Activated T-helper 1 cell treated with anti-CD3 and anti-CD28 coated beads, Interleukin-12 subunit alpha, Interleukin-12 subunit beta, Interleukin-2, Interleukin-4 antibody, amounts not matched to agents 30 ng/mL and 10 ng/mL and 1 ng/mL, durations not matched to agents 14 hours and 24 hours and 36 hours (primary cell): ENCODE data around the gene ATG7. TPM values are rescaled to one million over a fixed set of nuclear protein-coding genes. Genes with fewer than 3 reads are reported as not detected.
"Not testable (repeated sequence)": the region's sequence is repeated elsewhere in the genome, so short reads cannot be mapped to it uniquely, and the experiment has no call there.

Source experiments
- DNase-seq: peaks from one replicate; pipeline ENCODE4 v3.0.0; 2021; ENCODE audit warnings: low spot score
- H3K27ac Mint-ChIP-seq: one replicate; pipeline ENCODE4 v1.8.0; 2021; ENCODE audit warnings: mild to moderate bottlenecking, mixed read lengths
- H3K27me3 Mint-ChIP-seq: one replicate; pipeline ENCODE4 v1.8.0; 2022; ENCODE audit warnings: mild to moderate bottlenecking, moderate library complexity, mixed read lengths; ENCODE audit not compliant: insufficient read depth
- H3K36me3 Mint-ChIP-seq: one replicate; pipeline ENCODE4 v1.8.0; 2021; ENCODE audit warnings: low read depth, mixed read lengths
- H3K4me1 Mint-ChIP-seq: one replicate; pipeline ENCODE4 v1.8.0; 2021; ENCODE audit warnings: low read depth, mixed read lengths
- H3K4me3 Mint-ChIP-seq: one replicate; pipeline ENCODE4 v1.8.0; 2021; ENCODE audit warnings: mild to moderate bottlenecking, moderate library complexity, mixed read lengths
- H3K9me3 Mint-ChIP-seq: one replicate; pipeline ENCODE4 v1.8.0; 2021; ENCODE audit warnings: mixed read lengths
- intact Hi-C: fragments of 100-400 bp; cut with micrococcal nuclease; formaldehyde crosslinking; loops from one replicate; pipeline ENCODE4 v1.15.1; 2024
- total RNA-seq: library from RNA; stranded (reverse); gene quantifications from 2 replicates; pipeline ENCODE4 v1.2.3, GENCODE V29; 2022

The ATG7 gene
- total RNA-seq, 1 donor from 2014 or later: 38.6 TPM

DNA sequence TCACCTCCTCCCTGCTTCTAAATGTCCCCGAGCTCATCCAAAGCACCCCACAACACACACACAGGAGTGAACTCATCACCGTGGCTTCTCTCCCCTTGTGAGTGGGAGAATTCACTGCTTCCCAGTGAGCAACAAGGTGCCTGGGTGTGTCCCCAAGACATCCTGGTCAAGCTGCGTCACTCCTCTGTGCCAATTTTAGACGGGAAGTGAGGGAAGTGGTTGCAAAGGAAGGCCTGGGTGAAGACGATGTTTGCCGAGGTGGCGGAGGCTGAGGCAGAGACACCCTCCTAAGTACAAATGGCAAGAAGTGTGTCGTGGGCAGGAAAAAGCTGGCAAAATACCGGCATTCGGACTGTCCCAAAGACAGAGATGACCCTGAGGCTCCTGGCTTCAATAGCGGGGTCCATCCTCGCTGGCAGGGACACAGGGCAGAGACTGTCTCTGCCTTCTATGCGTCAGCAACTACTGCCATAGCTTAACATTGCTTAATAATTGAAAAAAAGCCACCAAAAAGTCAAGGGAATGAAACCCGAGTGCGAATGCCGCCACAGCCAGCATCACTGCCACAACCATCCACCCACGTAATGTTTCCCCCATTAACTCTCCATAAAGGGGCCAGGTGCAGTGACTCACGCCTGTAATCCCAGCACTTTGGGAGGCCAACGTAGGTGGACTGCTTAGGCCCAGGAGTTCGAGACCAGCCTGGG is 298.7 kb downstream of the ATG7 start:
- Mint-ChIP-seq H3K9me3 (no peaks in the 10 kb centered on the region), H3K4me1 (no peaks in the 10 kb centered on the region), H3K4me3 (no peak overlapping the region), H3K27me3 (no peaks in the 10 kb centered on the region), H3K27ac (peak overlapping the region; percentile 23), H3K36me3 (peaks cover 2% of the 10 kb centered on the region)
- intact Hi-C loops: no loop called here
- DNase-seq: no peak

DNA sequence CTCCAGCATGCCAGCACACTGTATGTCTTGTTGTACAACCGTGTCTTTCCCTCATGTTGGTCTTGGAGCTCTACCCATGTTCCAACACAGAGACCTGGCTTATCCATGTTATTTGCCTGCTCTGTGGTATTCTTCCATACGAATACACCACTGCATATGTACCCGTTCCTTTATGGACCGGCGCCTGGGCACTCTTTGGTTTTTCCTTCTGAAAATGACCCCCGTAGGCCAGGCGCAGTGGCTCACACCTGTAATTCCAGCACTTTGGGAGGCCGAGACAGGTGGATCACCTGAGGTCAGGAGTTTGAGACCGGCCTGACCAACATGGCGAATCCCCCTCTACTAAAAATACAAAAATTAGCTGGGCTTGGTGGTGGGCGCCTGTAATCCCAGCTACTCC is 300.5 kb downstream of the ATG7 start:
- H3K27ac Mint-ChIP-seq, H3K4me1 Mint-ChIP-seq, H3K36me3 Mint-ChIP-seq, intact Hi-C loops, DNase-seq, H3K27me3 Mint-ChIP-seq, H3K9me3 Mint-ChIP-seq, H3K4me3 Mint-ChIP-seq: not testable (repeated sequence)

DNA sequence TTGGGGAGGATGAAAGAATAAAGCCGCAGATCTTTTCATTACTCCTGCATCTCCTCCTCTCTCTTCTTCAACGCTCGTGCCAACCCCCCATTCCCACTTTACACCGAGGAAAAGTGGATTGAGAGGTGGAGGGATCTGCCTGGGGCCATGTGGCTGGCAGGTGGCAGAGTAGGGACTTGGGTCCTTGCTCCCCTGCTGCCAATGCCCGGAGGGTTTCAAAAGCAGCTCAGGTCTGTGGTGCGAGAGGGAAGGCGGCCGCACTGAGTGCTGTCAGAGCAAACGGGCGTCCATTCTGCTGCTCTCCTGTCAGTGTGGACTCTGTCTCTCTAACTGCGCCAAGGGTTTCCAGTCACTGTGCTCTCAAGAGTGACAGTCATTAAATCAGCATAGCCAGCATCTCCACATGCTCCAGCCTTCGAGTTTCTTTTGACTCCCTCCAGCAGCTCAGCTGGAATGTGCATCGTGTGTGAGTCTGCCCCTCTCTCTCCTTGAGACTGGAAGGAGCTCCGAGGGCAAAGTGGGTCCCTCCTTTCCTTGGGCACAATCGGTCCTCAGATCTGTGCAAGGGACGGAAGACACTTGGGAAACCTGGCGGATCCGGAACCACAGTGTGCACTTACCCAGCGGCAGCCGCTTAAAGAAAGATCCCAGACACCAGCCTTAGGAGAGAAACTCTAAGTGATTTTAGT is 302.9 kb downstream of the ATG7 start:
- Mint-ChIP-seq H3K27ac (no peak overlapping the region), H3K4me3 (no peak overlapping the region), H3K4me1 (no peaks in the 10 kb centered on the region), H3K36me3 (peaks cover 3% of the 10 kb centered on the region), H3K27me3 (no peaks in the 10 kb centered on the region), H3K9me3 (no peaks in the 10 kb centered on the region)
- DNase-seq: no peak
- intact Hi-C loops: no loop called here

DNA sequence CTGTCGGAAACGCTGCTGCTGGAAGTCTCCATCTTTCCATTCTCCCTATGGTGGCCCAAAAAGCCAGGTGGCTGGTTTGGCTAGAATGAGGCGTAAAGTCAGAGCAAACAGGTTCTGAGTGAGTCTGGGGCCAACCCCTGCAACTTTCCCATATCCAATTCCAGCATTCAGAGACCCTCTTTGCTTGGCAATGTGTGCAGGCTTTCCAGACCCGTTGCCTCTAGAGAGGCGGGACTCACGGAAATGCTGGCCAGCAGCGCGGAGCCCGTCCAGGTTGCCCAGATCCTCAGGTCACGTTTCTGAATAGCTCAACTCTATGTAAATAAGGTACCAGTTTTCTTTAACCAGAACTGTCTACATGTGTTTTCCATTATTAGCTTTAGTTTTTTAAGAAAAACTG is 303.5 kb downstream of the ATG7 start:
- Mint-ChIP-seq H3K27me3 (no peaks in the 10 kb centered on the region), H3K9me3 (no peaks in the 10 kb centered on the region), H3K4me1 (no peaks in the 10 kb centered on the region), H3K4me3 (no peak overlapping the region), H3K27ac (no peak overlapping the region), H3K36me3 (peaks cover 6% of the 10 kb centered on the region)
- intact Hi-C loops: no loop called here
- no peak for DNase-seq

DNA sequence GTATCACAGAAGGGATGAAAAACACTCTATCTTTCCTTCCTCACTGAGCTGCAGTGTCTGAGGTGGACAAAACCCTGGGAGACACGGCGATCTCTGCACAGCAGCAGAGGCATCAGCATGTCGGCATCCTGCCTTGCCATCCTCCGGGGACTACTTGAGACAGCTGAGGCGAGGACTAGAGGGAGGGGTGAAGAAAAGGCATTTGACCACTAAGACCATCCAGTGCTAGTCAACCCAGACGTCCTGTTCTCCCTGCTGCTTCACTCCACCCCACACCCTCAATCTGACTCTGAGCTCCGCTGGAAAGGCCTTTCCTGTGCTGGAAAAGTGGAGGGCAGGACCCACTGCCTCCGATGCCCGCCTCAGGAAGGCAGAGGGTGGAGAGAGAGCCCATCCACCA is 304.3 kb downstream of the ATG7 start:
- no peak for DNase-seq
- Mint-ChIP-seq H3K27ac (no peak overlapping the region), H3K27me3 (no peaks in the 10 kb centered on the region), H3K36me3 (peaks cover 6% of the 10 kb centered on the region), H3K9me3 (no peaks in the 10 kb centered on the region), H3K4me3 (no peak overlapping the region), H3K4me1 (peaks cover under 1% of the 10 kb centered on the region)
- intact Hi-C loops: no loop called here

DNA sequence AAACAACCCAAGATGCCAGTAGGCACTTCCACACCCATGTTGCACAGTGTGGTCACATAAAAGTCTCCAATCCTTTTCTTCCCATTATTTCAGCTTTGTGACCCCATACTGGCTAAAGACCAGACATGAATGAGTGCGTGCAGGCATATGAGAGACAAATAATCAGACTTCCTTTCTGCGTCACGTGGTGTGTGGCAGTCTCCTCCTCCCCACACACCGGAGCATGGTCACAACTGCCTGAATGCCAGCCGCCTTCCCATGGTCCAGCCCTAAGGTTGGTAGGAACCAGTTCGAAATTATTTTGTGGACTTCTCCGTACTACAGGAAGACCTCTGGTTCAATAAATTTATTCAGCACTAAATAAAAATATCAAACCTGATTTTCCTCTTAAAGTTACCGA is 306.0 kb downstream of the ATG7 start:
- no peaks in the 10 kb centered on the region for H3K27me3 Mint-ChIP-seq
- H3K9me3 Mint-ChIP-seq: no peaks in the 10 kb centered on the region
- intact Hi-C loops: no loop called here
- H3K4me3 Mint-ChIP-seq: no peak overlapping the region
- DNase-seq: no peak
- peaks cover 10% of the 10 kb centered on the region for H3K36me3 Mint-ChIP-seq
- H3K4me1 Mint-ChIP-seq: peaks cover 17% of the 10 kb centered on the region
- H3K27ac Mint-ChIP-seq: no peak overlapping the region

DNA sequence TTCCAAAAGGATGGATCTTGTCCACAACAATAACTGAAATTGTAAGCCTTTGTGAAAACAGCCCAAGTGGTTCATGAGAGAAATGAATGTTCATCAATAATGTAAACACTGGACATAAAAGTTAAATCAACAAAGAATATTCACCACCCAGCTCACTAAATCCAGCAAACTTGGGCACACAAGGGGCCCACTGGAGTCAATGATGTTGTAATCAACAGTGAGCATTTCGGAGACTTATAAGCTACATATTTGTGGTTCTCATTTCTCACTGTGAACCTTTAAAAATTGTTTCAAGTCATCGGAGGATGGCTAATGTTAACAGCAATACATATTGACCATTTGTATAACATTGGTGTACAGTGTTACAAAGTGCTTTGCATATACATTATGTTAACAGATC is 308.4 kb downstream of the ATG7 start:
- H3K27me3 Mint-ChIP-seq: no peaks in the 10 kb centered on the region
- peaks cover 24% of the 10 kb centered on the region for H3K4me1 Mint-ChIP-seq
- DNase-seq: no peak
- no peak overlapping the region for H3K4me3 Mint-ChIP-seq
- no peaks in the 10 kb centered on the region for H3K9me3 Mint-ChIP-seq
- no peak overlapping the region for H3K27ac Mint-ChIP-seq
- intact Hi-C loops: loop anchor here (5.0 kb wide), 1 partner anchor 62 kb away; the partner anchor contains the start of gene VGLL4
- peaks cover 9% of the 10 kb centered on the region for H3K36me3 Mint-ChIP-seq

DNA sequence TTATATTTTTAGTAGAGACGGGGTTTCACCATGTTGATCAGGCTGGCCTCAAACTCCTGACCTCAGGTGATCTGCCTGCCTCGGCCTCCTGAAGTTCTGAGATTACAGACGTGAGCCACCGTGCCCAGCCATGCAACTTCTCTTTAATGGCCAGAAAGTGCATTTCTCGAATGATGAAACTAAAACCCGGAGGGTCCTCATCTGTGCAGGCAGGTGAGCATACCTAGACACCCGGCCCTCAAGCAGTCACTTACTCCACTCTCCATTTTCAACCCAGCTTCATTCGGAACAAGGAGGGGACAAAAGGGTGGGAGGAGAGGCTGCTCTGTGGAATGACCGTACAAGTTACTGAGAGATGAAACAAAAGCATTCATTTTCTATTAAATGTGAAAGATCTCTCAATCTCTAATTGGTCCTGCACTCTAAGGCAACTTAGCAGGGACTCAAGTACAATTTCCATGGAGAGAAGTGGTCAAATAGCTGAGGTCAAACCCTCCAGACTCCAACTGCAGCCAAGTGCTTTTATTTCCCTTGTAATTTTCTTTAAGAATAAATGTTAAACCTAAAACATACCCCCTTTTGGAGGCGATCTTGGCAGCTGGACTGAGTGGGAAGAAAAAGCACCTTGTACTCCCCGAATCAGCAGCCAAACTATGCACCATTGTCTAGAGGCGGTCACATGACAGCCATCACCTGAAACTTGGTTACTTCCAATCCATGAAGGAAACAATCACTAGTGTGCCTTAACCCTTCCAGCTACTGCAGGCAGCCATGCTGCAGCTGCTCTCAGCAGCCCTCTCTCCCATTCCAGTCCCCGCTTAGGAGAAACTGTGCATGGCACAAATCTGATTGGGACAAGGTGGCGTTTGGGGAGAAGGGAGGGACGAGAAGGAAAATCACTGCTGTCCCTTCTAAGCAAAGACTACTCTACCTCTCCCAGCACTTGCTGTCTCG is 309.3 kb downstream of the ATG7 start:
- intact Hi-C loops: loop anchor here (5.0 kb wide), 1 partner anchor 61 kb away; the partner anchor contains the start of gene VGLL4
- Mint-ChIP-seq H3K36me3 (peaks cover 9% of the 10 kb centered on the region), H3K27me3 (no peaks in the 10 kb centered on the region), H3K9me3 (no peaks in the 10 kb centered on the region), H3K4me3 (no peak overlapping the region), H3K27ac (no peak overlapping the region), H3K4me1 (peaks cover 24% of the 10 kb centered on the region)
- no peak for DNase-seq

DNA sequence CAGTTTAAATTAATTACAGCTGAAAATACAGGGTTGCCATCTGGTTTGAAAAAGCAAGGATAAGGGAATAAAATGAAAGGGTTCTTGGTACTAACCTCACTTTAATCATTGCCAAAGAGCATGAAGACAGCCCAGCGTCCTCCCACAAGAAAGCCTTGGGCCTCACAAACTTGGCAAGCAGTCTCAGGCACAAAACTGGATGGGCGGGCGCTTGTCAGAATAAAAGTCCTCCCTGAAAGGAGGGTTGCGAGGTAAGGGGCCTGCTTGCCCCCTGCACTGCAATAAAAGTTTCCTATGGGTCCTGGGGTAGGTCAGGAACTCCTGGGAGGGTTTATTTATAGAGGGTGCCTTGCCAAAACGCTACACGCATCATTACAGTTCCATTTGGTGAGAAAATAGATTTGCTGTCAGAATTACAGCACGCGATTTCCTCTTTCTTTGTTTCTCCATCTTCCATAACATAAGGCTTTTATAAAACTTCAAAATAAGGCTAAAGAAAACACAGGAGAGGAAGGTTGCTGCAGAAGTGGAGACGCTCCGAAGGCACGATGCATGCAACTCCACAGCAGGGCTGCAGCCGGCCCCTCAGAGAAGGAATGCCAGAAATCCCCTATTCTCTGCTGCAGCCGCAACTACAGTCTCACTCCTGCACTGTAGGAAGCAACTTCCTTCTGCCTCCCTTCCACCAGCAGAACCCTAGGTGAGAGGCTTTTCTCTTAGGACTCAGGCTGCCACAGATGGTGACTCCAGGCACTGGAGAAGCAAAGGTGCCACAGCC is 310.2 kb downstream of the ATG7 start:
- DNase-seq: no peak
- H3K4me1 Mint-ChIP-seq: peaks cover 25% of the 10 kb centered on the region
- H3K27me3 Mint-ChIP-seq: no peaks in the 10 kb centered on the region
- no peak overlapping the region for H3K27ac Mint-ChIP-seq
- intact Hi-C loops: loop anchor here (5.0 kb wide), 1 partner anchor 60 kb away; the partner anchor contains the start of gene VGLL4
- peaks cover 9% of the 10 kb centered on the region for H3K36me3 Mint-ChIP-seq
- no peaks in the 10 kb centered on the region for H3K9me3 Mint-ChIP-seq
- no peak overlapping the region for H3K4me3 Mint-ChIP-seq

DNA sequence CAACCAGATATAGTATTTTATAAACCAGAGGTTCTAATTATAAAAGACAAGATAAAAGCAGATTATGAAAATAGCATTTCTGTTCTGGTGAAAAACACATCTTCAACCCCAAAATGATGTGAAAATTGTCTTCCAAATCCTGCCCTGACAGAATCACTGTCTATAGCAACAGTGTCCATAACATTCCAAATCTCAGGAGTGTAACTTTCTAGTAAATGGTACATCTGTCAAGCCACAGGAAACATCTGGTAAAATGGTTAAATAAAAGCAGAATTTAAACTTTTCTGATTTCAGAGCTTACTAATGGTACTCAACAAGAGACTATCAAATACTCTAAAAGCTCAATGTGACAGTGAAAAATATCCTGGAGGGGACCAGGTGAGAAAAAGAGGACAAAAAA is 311.0 kb downstream of the ATG7 start:
- H3K27ac Mint-ChIP-seq: no peak overlapping the region
- no peaks in the 10 kb centered on the region for H3K9me3 Mint-ChIP-seq
- peaks cover 9% of the 10 kb centered on the region for H3K36me3 Mint-ChIP-seq
- no peak for DNase-seq
- no peak overlapping the region for H3K4me3 Mint-ChIP-seq
- no peaks in the 10 kb centered on the region for H3K27me3 Mint-ChIP-seq
- H3K4me1 Mint-ChIP-seq: peaks cover 34% of the 10 kb centered on the region
- intact Hi-C loops: loop anchor here (5.0 kb wide), 1 partner anchor 59 kb away; the partner anchor contains the start of gene VGLL4

DNA sequence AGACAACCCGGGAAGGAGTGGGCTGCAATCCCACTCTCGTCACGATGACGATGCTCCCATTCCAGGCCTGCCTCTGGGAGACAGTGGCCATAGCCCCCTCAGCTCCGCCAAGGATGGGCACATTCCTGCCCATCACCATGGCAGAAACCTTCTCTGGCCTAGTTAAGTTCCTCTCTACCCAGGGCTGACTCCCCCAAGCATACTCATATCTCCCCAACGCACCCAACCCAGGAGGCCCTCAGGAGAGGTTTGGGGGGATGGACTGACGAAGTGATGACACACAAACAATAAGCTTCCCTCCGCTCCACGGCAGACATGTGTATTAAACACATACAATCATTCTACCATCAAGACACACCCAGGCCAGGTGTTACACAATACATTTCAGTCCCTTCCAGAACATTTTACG is 311.4 kb downstream of the ATG7 start:
- H3K4me1 Mint-ChIP-seq: peaks cover 38% of the 10 kb centered on the region
- H3K36me3 Mint-ChIP-seq: peaks cover 9% of the 10 kb centered on the region
- no peak overlapping the region for H3K4me3 Mint-ChIP-seq
- intact Hi-C loops: loop anchor here (5.0 kb wide), 1 partner anchor 59 kb away; the partner anchor contains the start of gene VGLL4
- no peaks in the 10 kb centered on the region for H3K9me3 Mint-ChIP-seq
- H3K27ac Mint-ChIP-seq: no peak overlapping the region
- DNase-seq: no peak
- H3K27me3 Mint-ChIP-seq: no peaks in the 10 kb centered on the region

DNA sequence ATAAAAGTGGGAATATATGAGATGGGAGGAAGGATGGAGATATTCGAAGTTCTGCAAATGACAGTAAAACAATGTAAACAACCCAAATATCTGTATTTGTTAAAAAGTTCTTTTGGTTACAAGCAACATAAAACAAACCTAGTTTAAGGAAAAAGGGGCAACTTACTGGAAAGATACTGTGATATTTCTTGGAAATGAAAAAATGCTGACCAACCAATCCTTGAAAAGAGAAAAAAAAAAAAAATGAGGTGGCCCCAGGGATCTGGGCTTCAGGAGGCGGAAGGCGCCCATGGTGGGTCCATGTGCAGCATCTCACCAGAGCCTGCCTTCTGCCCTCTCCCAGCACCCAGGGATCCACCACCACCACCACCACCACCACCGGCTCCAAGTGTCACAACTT is 312.4 kb downstream of the ATG7 start:
- Mint-ChIP-seq H3K4me3 (no peak overlapping the region), H3K9me3 (no peaks in the 10 kb centered on the region), H3K27ac (no peak overlapping the region), H3K27me3 (no peaks in the 10 kb centered on the region), H3K4me1 (peaks cover 45% of the 10 kb centered on the region), H3K36me3 (peaks cover 9% of the 10 kb centered on the region)
- intact Hi-C loops: loop anchor here (5.0 kb wide), 1 partner anchor 58 kb away; the partner anchor contains the start of gene VGLL4
- no peak for DNase-seq
